GM18526 (cell line): ENCODE data around the gene SOHLH2.

ENCODE experiments used
- POLR2A ChIP-seq: IDR thresholded peaks from 3 replicates; pipeline ENCODE4 v1.6.1; 2011; ENCODE audit not compliant: insufficient read length; ENCODE audit errors: extremely low read depth

Gene SOHLH2

GRCh38 chr13:36126491-36126890 lies 87.9 kb downstream of the SOHLH2 start:
- no peak for TF ChIP-seq POLR2A

- TF ChIP-seq POLR2A, result no peak
Observed at GRCh38 chr13:36125841-36126240, 88.5 kb downstream of the SOHLH2 start.

GRCh38 chr13:36124236-36124822 lies 90.0 kb downstream of the SOHLH2 start:
- no peak for TF ChIP-seq POLR2A
